Thoracic aorta endothelial cell (primary cell): ENCODE data around the gene SELENOI. TPM values are rescaled to one million over a fixed set of nuclear protein-coding genes. Genes with fewer than 3 reads are reported as not detected.

Source experiments
- total RNA-seq: library from RNA; depleted of rRNA; stranded (reverse); fragments of >200 nt; gene quantifications from 2 replicates; pipeline ENCODE4 v1.2.3, GENCODE V29; 2012

The SELENOI gene
- total RNA-seq, result 30.3 and 33.1 TPM in 2 replicates

GRCh38 chr2:26345545-26346453 is at the start of gene SELENOI:
Gene SELENOI (plus strand): TSS chr2:26346143. CDS start chr2:26346233, 90 bp downstream.

GRCh38 chr2:26346454-26347053 is 611 bp downstream of the SELENOI start, which contains the start of gene ADGRF3:
Gene ADGRF3 (minus strand): TSS chr2:26346789. CDS start chr2:26346234, 555 bp downstream.

GRCh38 chr2:26401739-26402541 is 56.0 kb downstream of the SELENOI start, which contains the start of gene DRC1:
Gene DRC1 (plus strand): TSS chr2:26401920. CDS start chr2:26401990, 70 bp downstream.

Other genes starting within 250 kb of the SELENOI start
- gene GAREM2, start 173.1 kb upstream of the SELENOI start, total RNA-seq, result 1.1 TPM in 2 replicates
- gene HADHA, start 101.5 kb upstream of the SELENOI start, total RNA-seq, result 182 and 188 TPM in 2 replicates
- gene HADHB, start 101.2 kb upstream of the SELENOI start, total RNA-seq, result 110 and 112 TPM in 2 replicates
- gene ADGRF3, start 646 bp downstream of the SELENOI start, total RNA-seq, result 0.14 and 1.1 TPM in 2 replicates
- gene DRC1, start 55.8 kb downstream of the SELENOI start, total RNA-seq, result not detected in 2 replicates
- gene OTOF, start 132.0 kb downstream of the SELENOI start, total RNA-seq, result under 0.01 and 0.14 TPM in 2 replicates